Tibial nerve (tissue), 4 donors: ENCODE measurements around the gene ZNF438. TPM values are rescaled to one million over a fixed set of nuclear protein-coding genes. Genes with fewer than 3 reads are reported as not detected.

ENCODE experiments used
- DNase-seq, 2 donors: peaks; one replicate each; pipeline ENCODE4 v3.0.0-alpha.2; 2019; ENCODE audit warnings: low spot score in 2 of 2
- H3K27ac ChIP-seq, 4 donors: fragments of 200-600 bp; sonication (generic) in 3 of 4; one replicate each; pipeline ENCODE4 v1.5.1; 2017 to 2019; ENCODE audit warnings: mild to moderate bottlenecking in 1 of 4
- H3K27me3 ChIP-seq, 2 donors: fragments of 200-600 bp; sonication (generic) in 1 of 2; one replicate each; pipeline versions ENCODE4 v1.5.1 to v1.6.0; 2017 to 2019
- H3K36me3 ChIP-seq, 3 donors: fragments of 200-600 bp; sonication (generic); one replicate each; pipeline ENCODE4 v1.5.1; 2018 to 2019
- H3K4me1 ChIP-seq, 4 donors: fragments of 200-600 bp; sonication (generic) in 3 of 4; one replicate each; pipeline ENCODE4 v1.5.1; 2017 to 2019
- H3K4me3 ChIP-seq, 4 donors: fragments of 200-600 bp; sonication (generic) in 3 of 4; one replicate each; pipeline ENCODE4 v1.5.1; 2017 to 2019; ENCODE audit warnings: mild to moderate bottlenecking in 1 of 4, moderate library complexity in 1 of 4
- H3K9me3 ChIP-seq, 4 donors: fragments of 200-600 bp; sonication (generic) in 3 of 4; one replicate each; pipeline ENCODE4 v1.5.1; 2017 to 2019
- CTCF ChIP-seq, 5 experiments: fragments of 200-600 bp in 3 of 5; fragments of 450-650 bp in 2 of 5; sonication (generic) in 3 of 5; IDR thresholded peaks; one replicate each; pipeline ENCODE4 v1.5.1; 2016 to 2019; ENCODE audit warnings: antibody characterized with exemption in 5 of 5, mild to moderate bottlenecking in 3 of 5, moderate library complexity in 2 of 5
- EP300 ChIP-seq, 2 donors: sonication (generic); formaldehyde crosslinking; IDR thresholded peaks; one replicate each; pipeline ENCODE4 v1.6.1; 2017; ENCODE audit warnings: antibody characterized with exemption in 2 of 2, mild to moderate bottlenecking in 1 of 2
- POLR2A ChIP-seq, 2 donors: fragments of 450-650 bp; IDR thresholded peaks; one replicate each; pipeline ENCODE4 v1.6.1; 2017; ENCODE audit warnings: antibody characterized with exemption in 2 of 2, mild to moderate bottlenecking in 2 of 2, moderate library complexity in 2 of 2
- WGBS, 2 donors: methylation state at CpG; one replicate each; pipeline ENCODE4 v1.1.5; 2018; 5-methylcytosine and 5-hydroxymethylcytosine counted together
- total RNA-seq, 4 donors: library from RNA; depleted of rRNA; stranded (reverse); fragments of >200 nt; gene quantifications; one replicate each; pipeline ENCODE4 v1.1.0, GENCODE V29; 2016

Gene ZNF438
- total RNA-seq, 4 donors from 2014 or later, result 10.8 to 26.5 (median 19.7) TPM

GRCh38 chr10:30827531-30828120, 204.0 kb downstream of the ZNF438 start:
- Histone ChIP-seq H3K4me3 (no peak overlapping the region), H3K4me1 (peaks cover 0 to 21% (median 4%) of the 10 kb centered on the region in 4 donors), H3K9me3 (peaks cover 0 to 3% (median 0%) of the 10 kb centered on the region in 4 donors), H3K27me3 (no peaks in the 10 kb centered on the region), H3K27ac (no peak overlapping the region), H3K36me3 (no peaks in the 10 kb centered on the region)
- TF ChIP-seq EP300 (IDR thresholded peaks at IDR 0.05) (no peak), POLR2A (IDR thresholded peaks at IDR 0.05) (no peak), CTCF (IDR thresholded peaks at IDR 0.05) (no peak)
- no peak for DNase-seq
- 50 to 58% methylated on average over 8 of the region's 8 CpGs for WGBS, 2 donors

GRCh38 chr10:30826679-30827078, 205.0 kb downstream of the ZNF438 start:
- Histone ChIP-seq H3K36me3 (no peaks in the 10 kb centered on the region), H3K27ac (no peak overlapping the region), H3K4me1 (peaks cover 0 to 26% (median 4%) of the 10 kb centered on the region in 4 donors), H3K4me3 (no peak overlapping the region), H3K27me3 (no peaks in the 10 kb centered on the region), H3K9me3 (peaks cover 0 to 3% (median 0%) of the 10 kb centered on the region in 4 donors)
- 88 to 89% methylated on average over 4 of the region's 4 CpGs for WGBS, 2 donors
- DNase-seq, result no peak
- no peak for TF ChIP-seq CTCF (IDR thresholded peaks at IDR 0.05)
- TF ChIP-seq POLR2A (IDR thresholded peaks at IDR 0.05), result no peak
- TF ChIP-seq EP300 (IDR thresholded peaks at IDR 0.05), result no peak

GRCh38 chr10:30825495-30825894, 206.2 kb downstream of the ZNF438 start:
- TF ChIP-seq EP300 (IDR thresholded peaks at IDR 0.05), result no peak
- no peak for TF ChIP-seq POLR2A (IDR thresholded peaks at IDR 0.05)
- no peak for TF ChIP-seq CTCF (IDR thresholded peaks at IDR 0.05)
- Histone ChIP-seq H3K27me3 (no peaks in the 10 kb centered on the region), H3K4me1 (peaks cover 0 to 35% (median 6%) of the 10 kb centered on the region in 4 donors), H3K4me3 (no peak overlapping the region), H3K27ac (no peak overlapping the region), H3K36me3 (no peaks in the 10 kb centered on the region), H3K9me3 (no peaks in the 10 kb centered on the region)
- no peak for DNase-seq

GRCh38 chr10:30825022-30825421, 206.6 kb downstream of the ZNF438 start:
- WGBS, 2 donors, result 90 to 96% methylated on average over 3 of the region's 3 CpGs
- H3K9me3 ChIP-seq, result no peaks in the 10 kb centered on the region
- H3K4me1 ChIP-seq, result peaks cover 0 to 38% (median 6%) of the 10 kb centered on the region in 4 donors
- no peak overlapping the region for H3K4me3 ChIP-seq
- no peaks in the 10 kb centered on the region for H3K27me3 ChIP-seq
- no peak overlapping the region for H3K27ac ChIP-seq
- TF ChIP-seq CTCF (IDR thresholded peaks at IDR 0.05) (no peak), POLR2A (IDR thresholded peaks at IDR 0.05) (no peak), EP300 (IDR thresholded peaks at IDR 0.05) (no peak)
- no peak for DNase-seq
- H3K36me3 ChIP-seq, result no peaks in the 10 kb centered on the region

GRCh38 chr10:30823651-30824050, 208.0 kb downstream of the ZNF438 start:
- H3K27ac ChIP-seq, result no peak overlapping the region
- 81 to 93% methylated on average over 2 of the region's 2 CpGs for WGBS, 2 donors
- DNase-seq, result no peak
- H3K9me3 ChIP-seq, result no peaks in the 10 kb centered on the region
- TF ChIP-seq EP300 (IDR thresholded peaks at IDR 0.05), result no peak
- no peak for TF ChIP-seq CTCF (IDR thresholded peaks at IDR 0.05)
- no peak for TF ChIP-seq POLR2A (IDR thresholded peaks at IDR 0.05)
- H3K36me3 ChIP-seq, result no peaks in the 10 kb centered on the region
- H3K4me1 ChIP-seq, result peaks cover 0 to 39% (median 6%) of the 10 kb centered on the region in 4 donors
- H3K27me3 ChIP-seq, result no peaks in the 10 kb centered on the region
- H3K4me3 ChIP-seq, result no peak overlapping the region
